ENCODE data around the gene POU3F2.

The POU3F2 gene

GRCh38 chr6:98808541-98809210 lies 25.7 kb upstream of the POU3F2 start:
- no peaks in the 10 kb centered on the region for H3K27me3 ChIP-seq (ENCODE audit: control insufficient read depth, low read length)
- no peaks in the 10 kb centered on the region for H3K36me3 ChIP-seq (ENCODE audit: control insufficient read depth, low read length)
- H3F3A ChIP-seq (ENCODE audit: control insufficient read depth, insufficient read depth): no peaks in the 10 kb centered on the region
- no peaks in the 10 kb centered on the region for H3K4me1 ChIP-seq (ENCODE audit: control insufficient read depth, low read length)
- H4K20me1 ChIP-seq (ENCODE audit: control insufficient read depth, insufficient read depth, low read depth, low read length): no peaks in the 10 kb centered on the region
- H3K4me2 ChIP-seq (ENCODE audit: low read length): no peak overlapping the region
- no peak overlapping the region for H3K4me3 ChIP-seq (ENCODE audit: low read length)
- H3K9me2 ChIP-seq (replicated peaks; ENCODE audit: control insufficient read depth, low read length): no peaks in the 10 kb centered on the region
- no peaks in the 10 kb centered on the region for H3K79me2 ChIP-seq (ENCODE audit: control insufficient read depth, low read length)
- H3K9me3 ChIP-seq (ENCODE audit: control insufficient read depth, insufficient read depth, low read length): no peaks in the 10 kb centered on the region
- TF ChIP-seq CTCF (IDR thresholded peaks at IDR 0.05; ENCODE audit: low read depth, low read length, poor library complexity, severe bottlenecking) (no peak), EZH2phosphoT487 (IDR thresholded peaks at IDR 0.05; ENCODE audit: borderline replicate concordance, low read length) (no peak)
- no peak overlapping the region for H3K27ac ChIP-seq (ENCODE audit: low read depth, low read length)

DNA sequence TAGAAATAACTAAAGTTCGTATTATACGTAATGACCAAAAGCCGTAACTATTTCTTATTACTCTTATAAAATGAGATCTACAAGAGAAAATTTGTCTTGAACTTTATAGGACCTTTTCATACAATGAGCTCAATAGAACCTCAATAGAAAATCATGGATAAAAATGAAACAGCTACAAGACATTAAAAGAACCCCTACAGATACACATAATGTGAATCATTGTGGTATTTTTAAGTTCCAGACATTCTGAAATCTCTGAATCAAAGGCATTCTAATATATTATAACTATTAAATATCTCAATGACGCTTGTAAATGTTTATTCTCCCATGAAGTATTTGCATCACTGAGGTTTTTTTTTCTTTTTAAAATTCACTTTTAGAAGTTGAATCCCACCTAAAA lies 22.2 kb upstream of the POU3F2 start:
- H3F3A ChIP-seq (ENCODE audit: control insufficient read depth, insufficient read depth): no peaks in the 10 kb centered on the region
- no peaks in the 10 kb centered on the region for H3K4me1 ChIP-seq (ENCODE audit: control insufficient read depth, low read length)
- H3K36me3 ChIP-seq (ENCODE audit: control insufficient read depth, low read length): no peaks in the 10 kb centered on the region
- no peaks in the 10 kb centered on the region for H4K20me1 ChIP-seq (ENCODE audit: control insufficient read depth, insufficient read depth, low read depth, low read length)
- no peaks in the 10 kb centered on the region for H3K9me3 ChIP-seq (ENCODE audit: control insufficient read depth, insufficient read depth, low read length)
- H3K79me2 ChIP-seq (ENCODE audit: control insufficient read depth, low read length): no peaks in the 10 kb centered on the region
- H3K27me3 ChIP-seq (ENCODE audit: control insufficient read depth, low read length): no peaks in the 10 kb centered on the region
- H3K9me2 ChIP-seq (replicated peaks; ENCODE audit: control insufficient read depth, low read length): no peaks in the 10 kb centered on the region
- H3K4me3 ChIP-seq (ENCODE audit: low read length): no peak overlapping the region
- H3K27ac ChIP-seq (ENCODE audit: low read depth, low read length): no peak overlapping the region
- no peak overlapping the region for H3K4me2 ChIP-seq (ENCODE audit: low read length)
- TF ChIP-seq EZH2phosphoT487 (IDR thresholded peaks at IDR 0.05; ENCODE audit: borderline replicate concordance, low read length): no peak
- no peak for TF ChIP-seq CTCF (IDR thresholded peaks at IDR 0.05; ENCODE audit: low read depth, low read length, poor library complexity, severe bottlenecking)

DNA sequence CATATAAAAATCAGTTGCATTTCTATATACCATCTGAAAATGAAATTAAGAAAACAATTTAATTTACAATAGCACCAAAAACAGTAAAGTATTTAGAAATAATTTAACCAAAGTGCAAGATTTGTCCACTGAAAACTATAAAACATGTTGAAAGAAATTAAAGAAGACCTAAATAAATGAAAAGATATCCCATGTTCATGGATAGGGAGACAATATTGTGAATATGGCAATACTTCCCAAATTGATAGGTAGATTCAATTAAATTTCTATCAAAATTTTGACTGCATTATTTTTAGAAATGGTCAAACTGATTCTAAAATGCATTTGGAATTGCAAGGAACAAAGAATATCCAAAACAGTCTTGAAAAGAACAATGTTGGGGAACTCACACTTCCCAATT lies 17.6 kb upstream of the POU3F2 start:
- Histone ChIP-seq H3K4me3 (ENCODE audit: low read length) (no peak overlapping the region), H3K36me3 (ENCODE audit: control insufficient read depth, low read length) (no peaks in the 10 kb centered on the region), H3K9me2 (replicated peaks; ENCODE audit: control insufficient read depth, low read length) (no peaks in the 10 kb centered on the region), H3K79me2 (ENCODE audit: control insufficient read depth, low read length) (no peaks in the 10 kb centered on the region), H3K4me1 (ENCODE audit: control insufficient read depth, low read length) (no peaks in the 10 kb centered on the region), H3K27me3 (ENCODE audit: control insufficient read depth, low read length) (no peaks in the 10 kb centered on the region), H3F3A (ENCODE audit: control insufficient read depth, insufficient read depth) (no peaks in the 10 kb centered on the region), H4K20me1 (ENCODE audit: control insufficient read depth, insufficient read depth, low read depth, low read length) (no peaks in the 10 kb centered on the region), H3K27ac (ENCODE audit: low read depth, low read length) (no peak overlapping the region), H3K9me3 (ENCODE audit: control insufficient read depth, insufficient read depth, low read length) (no peaks in the 10 kb centered on the region), H3K4me2 (ENCODE audit: low read length) (no peak overlapping the region)
- TF ChIP-seq CTCF (IDR thresholded peaks at IDR 0.05; ENCODE audit: low read depth, low read length, poor library complexity, severe bottlenecking) (no peak), EZH2phosphoT487 (IDR thresholded peaks at IDR 0.05; ENCODE audit: borderline replicate concordance, low read length) (no peak)
